H1 (cell line): ENCODE results near the gene NR2E3. TPM values are rescaled to one million over a fixed set of nuclear protein-coding genes. Genes with fewer than 3 reads are reported as not detected.

Source experiments
- CTCF ChIA-PET: fragments of 300-600 bp; sonication (Branson Sonifier 250); formaldehyde crosslinking; loops from one replicate; lab custom pipeline; 2021; ENCODE audit not compliant: partially characterized antibody; lab: Charles Lee
- POLR2A ChIA-PET: fragments of 300-600 bp; sonication (Branson Sonifier 250); formaldehyde crosslinking; loops from one replicate; lab custom pipeline; 2021; ENCODE audit warnings: inconsistent platforms; ENCODE audit not compliant: partially characterized antibody; lab: Charles Lee
- DNase-seq, 2 experiments: peaks; one replicate each; pipeline versions ENCODE4 v3.0.0 to v3.0.0-alpha.2; 2010 to 2022; ENCODE audit warnings: low spot score in 2 of 2, low read depth in 1 of 2, mixed read lengths in 1 of 2
- FAIRE-seq: peaks from 2 replicates; lab custom pipeline; 2011; peaks lifted over from hg19 to GRCh38; lab: Jason Lieb, UNC
- H2AFZ ChIP-seq: 2 replicates; pipeline ENCODE4 v1.8.1; 2012; ENCODE audit warnings: low read length, inconsistent platforms
- H2AK5ac ChIP-seq: 2 replicates; pipeline ENCODE4 v1.6.1; 2013; ENCODE audit warnings: low read depth, low read length
- H2BK120ac ChIP-seq: replicated peaks from 2 replicates; pipeline ENCODE3; 2013; ENCODE audit warnings: low read depth, low read length, inconsistent platforms
- H2BK12ac ChIP-seq: 2 replicates; pipeline ENCODE4 v1.6.1; 2013; ENCODE audit warnings: low read depth, low read length
- H2BK15ac ChIP-seq: 2 replicates; pipeline ENCODE4 v1.6.1; 2013; ENCODE audit warnings: low read length
- H2BK20ac ChIP-seq: 2 replicates; pipeline ENCODE4 v1.6.1; 2013; ENCODE audit warnings: low read length
- H2BK5ac ChIP-seq: 2 replicates; pipeline ENCODE4 v1.6.1; 2013; ENCODE audit warnings: low read depth, low read length
- H3K14ac ChIP-seq: 2 replicates; pipeline ENCODE4 v1.6.1; 2013; ENCODE audit warnings: inconsistent platforms; ENCODE audit not compliant: insufficient read length
- H3K18ac ChIP-seq: 2 replicates; pipeline ENCODE4 v1.6.1; 2013; ENCODE audit warnings: low read length; ENCODE audit errors: extremely low read depth
- H3K23ac ChIP-seq: 2 replicates; pipeline ENCODE4 v1.6.1; 2013; ENCODE audit warnings: inconsistent platforms; ENCODE audit not compliant: insufficient read length
- H3K23me2 ChIP-seq: 2 replicates; pipeline ENCODE4 v1.6.1; 2013; ENCODE audit warnings: low read depth, low read length
- H3K27ac ChIP-seq: 2 replicates; pipeline ENCODE4 v1.6.1; 2011; ENCODE audit warnings: low read depth, low read length, inconsistent platforms
- H3K27me3 ChIP-seq, 4 experiments: replicated peaks in 1 of 4; 1 replicate in 1 of 4; 2 replicates in 3 of 4; pipeline versions ENCODE4 v1.6.1 to v1.8.1; 2011 to 2013; ENCODE audit warnings: low read length in 3 of 4, mild to moderate bottlenecking in 3 of 4, inconsistent platforms in 2 of 4, mixed read lengths in 2 of 4, moderate library complexity in 1 of 4; ENCODE audit not compliant: control insufficient read depth in 3 of 4, insufficient read depth in 3 of 4; ENCODE audit errors: extremely low read depth in 1 of 4
- H3K36me3 ChIP-seq, 4 experiments: 2 replicates each; pipeline versions ENCODE4 v1.6.1 to v1.8.1; 2011 to 2013; ENCODE audit warnings: mild to moderate bottlenecking in 4 of 4, low read length in 3 of 4, moderate library complexity in 2 of 4, control low read depth in 1 of 4, inconsistent platforms in 1 of 4; ENCODE audit not compliant: insufficient read depth in 4 of 4, control insufficient read depth in 2 of 4
- H3K4ac ChIP-seq: replicated peaks from 2 replicates; pipeline ENCODE3; 2013; ENCODE audit warnings: low read length, low read depth, mixed read lengths, inconsistent platforms; ENCODE audit not compliant: insufficient read length
- H3K4me1 ChIP-seq, 4 experiments: replicated peaks in 1 of 4; 1 replicate in 1 of 4; 2 replicates in 3 of 4; pipeline versions ENCODE4 v1.6.1 to v1.8.1; 2011 to 2013; ENCODE audit warnings: low read length in 3 of 4, inconsistent platforms in 2 of 4, mixed read lengths in 1 of 4; ENCODE audit not compliant: insufficient read depth in 4 of 4, control insufficient read depth in 3 of 4
- H3K4me2 ChIP-seq, 2 experiments: 2 replicates each; pipeline versions ENCODE4 v1.6.1 to v1.8.1; 2011 to 2013; ENCODE audit warnings: low read depth in 2 of 2, low read length in 2 of 2, control low read depth in 1 of 2, inconsistent platforms in 1 of 2, mild to moderate bottlenecking in 1 of 2; ENCODE audit not compliant: insufficient read depth in 1 of 2
- H3K4me3 ChIP-seq, 4 experiments: fragments of 200-600, 300-600 bp in 1 of 4; sonication (generic), shearing (Covaris generic), sonication (Bioruptor Twin) in 1 of 4; 2 replicates each; pipeline versions ENCODE4 v1.5.1 to v1.8.1; 2011 to 2016; ENCODE audit warnings: low read length in 4 of 4, low read depth in 3 of 4, control low read depth in 2 of 4, inconsistent platforms in 2 of 4, mild to moderate bottlenecking in 2 of 4, mixed read lengths in 1 of 4, moderate library complexity in 1 of 4; ENCODE audit not compliant: insufficient read depth in 2 of 4; ENCODE audit errors: extremely low read depth in 1 of 4
- H3K56ac ChIP-seq: replicated peaks from 2 replicates; pipeline ENCODE3; 2013; ENCODE audit warnings: low read depth, mild to moderate bottlenecking, mixed read lengths, low read length, inconsistent platforms; ENCODE audit not compliant: insufficient read length
- H3K79me1 ChIP-seq: 2 replicates; pipeline ENCODE4 v1.6.1; 2013; ENCODE audit warnings: low read depth, low read length, control low read depth
- H3K79me2 ChIP-seq, 2 experiments: 2 replicates each; pipeline versions ENCODE4 v1.6.1 to v1.8.1; 2012 to 2013; ENCODE audit warnings: low read length in 2 of 2, mild to moderate bottlenecking in 2 of 2, inconsistent platforms in 1 of 2; ENCODE audit not compliant: insufficient read depth in 2 of 2, control insufficient read depth in 1 of 2
- H3K9ac ChIP-seq, 4 experiments: replicated peaks in 1 of 4; 1 replicate in 1 of 4; 2 replicates in 3 of 4; pipeline versions ENCODE4 v1.6.1 to v1.8.1; 2011 to 2013; ENCODE audit warnings: low read depth in 3 of 4, low read length in 3 of 4, control low read depth in 2 of 4, mild to moderate bottlenecking in 2 of 4, moderate library complexity in 2 of 4, inconsistent platforms in 1 of 4; ENCODE audit errors: extremely low read depth in 1 of 4
- H3K9me3 ChIP-seq, 2 experiments: 2 replicates each; pipeline versions ENCODE4 v1.6.1 to v1.8.1; 2012 to 2013; ENCODE audit warnings: mild to moderate bottlenecking in 2 of 2, moderate library complexity in 2 of 2, control low read depth in 1 of 2, inconsistent platforms in 1 of 2, low read depth in 1 of 2, low read length in 1 of 2, mixed read lengths in 1 of 2; ENCODE audit not compliant: insufficient read depth in 2 of 2
- H4K20me1 ChIP-seq, 2 experiments: replicated peaks in 1 of 2; 2 replicates each; pipeline versions ENCODE3 to v1.8.1; 2011 to 2013; ENCODE audit warnings: inconsistent platforms in 2 of 2, low read length in 2 of 2, mild to moderate bottlenecking in 1 of 2; ENCODE audit not compliant: insufficient read depth in 2 of 2, control insufficient read depth in 1 of 2
- H4K5ac ChIP-seq: 2 replicates; pipeline ENCODE4 v1.6.1; 2013; ENCODE audit warnings: low read length, low read depth, mixed read lengths, inconsistent platforms; ENCODE audit not compliant: insufficient read length
- H4K8ac ChIP-seq: 2 replicates; pipeline ENCODE4 v1.8.0; 2013; ENCODE audit warnings: mild to moderate bottlenecking, moderate library complexity, low read length, inconsistent platforms; ENCODE audit not compliant: insufficient read depth; ENCODE audit errors: extremely low read depth
- H4K91ac ChIP-seq: replicated peaks from 2 replicates; pipeline ENCODE3; 2013; ENCODE audit warnings: low read length, mixed read lengths, inconsistent platforms; ENCODE audit not compliant: insufficient read length
- RNF2 ChIP-seq: fragments of 200-900, 300-1000 bp; sonication (generic); IDR thresholded peaks from 2 replicates; pipeline ENCODE4 v1.7.1; 2016; ENCODE audit warnings: borderline replicate concordance, low read depth, mild to moderate bottlenecking, antibody characterized with exemption, low read length; ENCODE audit not compliant: poor library complexity, severe bottlenecking; ENCODE audit errors: missing control alignments
- SIRT6 ChIP-seq: IDR thresholded peaks from one replicate; pipeline ENCODE4 v1.7.1; 2012; ENCODE audit warnings: low read length, inconsistent platforms
- SIX5 ChIP-seq: IDR thresholded peaks from 2 replicates; pipeline ENCODE4 v1.6.1; 2011; ENCODE audit warnings: mild to moderate bottlenecking, low read depth, low read length
- WGBS, 2 experiments: shearing (Covaris generic) in 1 of 2; methylation state at CpG; one replicate each; pipeline versions ENCODE4 v1.1.6 to v1.1.7; 2013 to 2015; ENCODE audit warnings: low lambda C conversion rate in 2 of 2, mixed read lengths in 2 of 2, inconsistent platforms in 1 of 2, low coverage in 1 of 2, missing lambda C conversion rate in 1 of 2; ENCODE audit not compliant: insufficient replicate concordance in 2 of 2, insufficient coverage in 1 of 2, insufficient read length in 1 of 2; ENCODE audit errors: extremely low coverage in 1 of 2, missing lambda C conversion rate in 1 of 2; 5-methylcytosine and 5-hydroxymethylcytosine counted together
- polyA plus RNA-seq, 7 experiments: library from polyadenylated mRNA; depleted of rRNA in 3 of 7; stranded (reverse) in 5 of 7; unstranded in 2 of 7; fragments of >200 nt in 5 of 7; fragments of 200-250 nt in 2 of 7; gene quantifications; 1 replicate in 5 of 7; 2 replicates in 1 of 7; 4 replicates in 1 of 7; pipeline versions ENCODE4 v1.2.1 to v1.2.3, GENCODE V29; 2011 to 2013; ENCODE audit warnings: missing spikeins in 2 of 7, mixed read lengths in 2 of 7
- total RNA-seq: library from RNA; stranded (reverse); fragmentation: NEBNext Ultra II Directional; extraction: Animal tissue kit (Norgen Biotek cat#: 25700); gene quantifications from 2 replicates; pipeline ENCODE4 v1.2.1, GENCODE V29; 2021

The NR2E3 gene
- total and polyA plus RNA-seq, 2 of the 8 experiments (the other 6 are each of a cell fraction or from before 2014, with no cell fraction given), result 0.56 to 0.80 TPM

DNA sequence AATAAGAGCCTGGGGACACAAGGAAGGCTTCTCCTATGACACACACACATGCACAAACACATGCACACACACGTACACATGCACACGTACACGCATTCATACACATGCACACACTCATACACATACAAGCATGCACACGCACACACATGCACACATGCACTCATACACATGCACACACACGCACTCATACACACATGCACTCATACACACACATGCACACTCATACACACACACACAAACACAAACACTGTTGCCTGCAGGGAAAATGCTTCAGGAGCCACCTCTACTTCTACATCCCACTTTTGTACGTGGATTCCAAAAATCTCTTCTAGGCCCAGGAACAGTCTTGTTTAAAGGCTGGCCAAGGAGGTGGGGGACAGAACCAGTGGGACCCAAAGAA, 20.7 kb upstream of the NR2E3 start:
- H2BK12ac ChIP-seq, result peak overlapping the region; percentile 69; the same call in 1 of the 2 replicates
- no peaks in the 10 kb centered on the region for H3K79me2 ChIP-seq
- H3K14ac ChIP-seq, result no peak overlapping the region
- H3K23me2 ChIP-seq, result peaks cover 3% of the 10 kb centered on the region; the same call in 1 of the 2 replicates
- H3K18ac ChIP-seq, result no peak overlapping the region
- POLR2A ChIA-PET, result interaction anchor here (1.1 kb wide), 1 partner anchor 12 kb away, joined by 3 read pairs; no protein-coding TSS in a partner anchor
- H3K4me3 ChIP-seq, result no peak overlapping the region
- CTCF ChIA-PET, result interaction anchor here (0.6 to 5.7 kb wide), 6 partner anchors 9 to 1034 kb away, joined by 3 to 62 read pairs (median 6); no protein-coding TSS in a partner anchor
- no peaks in the 10 kb centered on the region for H3K9me3 ChIP-seq
- H3K27me3 ChIP-seq, result no peaks in the 10 kb centered on the region
- H4K5ac ChIP-seq, result no peak overlapping the region
- H2BK5ac ChIP-seq, result no peak overlapping the region
- H4K8ac ChIP-seq, result no peak overlapping the region
- no peaks in the 10 kb centered on the region for H3K79me1 ChIP-seq
- no peak overlapping the region for H2BK120ac ChIP-seq
- H4K91ac ChIP-seq, result no peak overlapping the region
- H2BK20ac ChIP-seq, result no peak overlapping the region
- peak overlapping the region; percentile 56; the same call in 1 of the 2 replicates for H2AK5ac ChIP-seq
- no peaks in the 10 kb centered on the region for H3K36me3 ChIP-seq
- FAIRE-seq, result no peak
- peaks cover 0 to 2% of the 10 kb centered on the region in 2 experiments for H4K20me1 ChIP-seq
- H2AFZ ChIP-seq, result no peak overlapping the region
- H3K9ac ChIP-seq, result no peak overlapping the region
- H3K4me2 ChIP-seq, result no peak overlapping the region
- TF ChIP-seq SIRT6, result no peak
- no peak for TF ChIP-seq SIX5
- TF ChIP-seq RNF2, result no peak
- no peak overlapping the region for H3K23ac ChIP-seq
- no peak overlapping the region for H3K56ac ChIP-seq
- H3K4ac ChIP-seq, result peak overlapping the region; percentile 33
- no peak overlapping the region for H3K27ac ChIP-seq
- no peaks in the 10 kb centered on the region for H3K4me1 ChIP-seq
- 84% methylated on average over 6 of the region's 6 CpGs; no CpG with 5 or more reads in 1 of the 2 experiments for WGBS, 2 experiments
- H2BK15ac ChIP-seq, result 0 out of 2 replicates have a peak overlapping the region, but pooled peaks have one; percentile 24
- DNase-seq, result no peak
